ENCODE results near the gene LCN9.

- TF ChIP-seq CTCF (IDR thresholded peaks at IDR 0.05; ENCODE audit: low read length) = no peak
- no peak for TF ChIP-seq EZH2 (optimal IDR thresholded peaks at IDR 0.05; ENCODE audit: low read depth, low read length)
- TF ChIP-seq EZH2phosphoT487 (IDR thresholded peaks at IDR 0.05; ENCODE audit: low read length) = no peak
Observed at GRCh38 chr9:135696446-135696845, 33.3 kb downstream of the LCN9 start.

Measured in MM.1S (cell line).